ENCODE measurements around the gene CACFD1. TPM values are rescaled to one million over a fixed set of nuclear protein-coding genes. Genes with fewer than 3 reads are reported as not detected.

CACFD1 gene
- total and polyA plus RNA-seq, 7 donors: 6.7 to 44.6 (median 13.4) TPM

GRCh38 chr9:133509179-133510083, 49.7 kb downstream of the CACFD1 start:
- TF ChIP-seq EP300 (IDR thresholded peaks at IDR 0.05): no peak
- no peak for TF ChIP-seq POLR2AphosphoS5 (IDR thresholded peaks at IDR 0.05)
- no peak for TF ChIP-seq CTCF (IDR thresholded peaks at IDR 0.05)
- no peak for TF ChIP-seq POLR2A (IDR thresholded peaks at IDR 0.05)
- no peak for DNase-seq
- Histone ChIP-seq H3K36me3 (no peaks in the 10 kb centered on the region), H3K27ac (no peak overlapping the region), H3K9me3 (no peaks in the 10 kb centered on the region), H3K4me1 (peaks cover 0 to 14% (median 11%) of the 10 kb centered on the region in 4 donors), H3K4me3 (no peak overlapping the region), H3K27me3 (no peaks in the 10 kb centered on the region)
- 3 to 6% methylated on average over 26 of the region's 26 CpGs for WGBS, 2 donors
- intact Hi-C loops (cut with DNase I): no loop called here

- no peak for DNase-seq
- Histone ChIP-seq H3K36me3 (no peaks in the 10 kb centered on the region), H3K27me3 (peaks cover 0 to 12% (median 7%) of the 10 kb centered on the region in 3 donors), H3K4me1 (peaks cover 0 to 17% (median 13%) of the 10 kb centered on the region in 4 donors), H3K9me3 (no peaks in the 10 kb centered on the region), H3K27ac (no peak overlapping the region), H3K4me3 (no peak overlapping the region)
- TF ChIP-seq POLR2AphosphoS5 (IDR thresholded peaks at IDR 0.05) (no peak), POLR2A (IDR thresholded peaks at IDR 0.05) (no peak), EP300 (IDR thresholded peaks at IDR 0.05) (no peak), CTCF (IDR thresholded peaks at IDR 0.05) (no peak)
- WGBS, 2 donors: 88 to 90% methylated on average over 27 of the region's 27 CpGs
- intact Hi-C loops (cut with DNase I): no loop called here
Measured at GRCh38 chr9:133510926-133511505, 51.2 kb downstream of the CACFD1 start.

- TF ChIP-seq EP300 (IDR thresholded peaks at IDR 0.05) (no peak), CTCF (IDR thresholded peaks at IDR 0.05) (no peak), POLR2AphosphoS5 (IDR thresholded peaks at IDR 0.05) (no peak), POLR2A (IDR thresholded peaks at IDR 0.05) (no peak)
- Histone ChIP-seq H3K27me3 (peaks cover 0 to 12% (median 7%) of the 10 kb centered on the region in 3 donors), H3K27ac (no peak overlapping the region), H3K9me3 (no peaks in the 10 kb centered on the region), H3K4me1 (peaks cover 0 to 17% (median 13%) of the 10 kb centered on the region in 4 donors), H3K36me3 (no peaks in the 10 kb centered on the region), H3K4me3 (no peak overlapping the region)
- no peak for DNase-seq
- WGBS, 2 donors: 87 to 89% methylated on average over 10 of the region's 10 CpGs
- intact Hi-C loops (cut with DNase I): no loop called here
Measured at GRCh38 chr9:133511607-133512006, 51.8 kb downstream of the CACFD1 start.

GRCh38 chr9:133512253-133513213, 52.8 kb downstream of the CACFD1 start:
- Histone ChIP-seq H3K4me1 (peaks cover 0 to 17% (median 13%) of the 10 kb centered on the region in 4 donors), H3K9me3 (no peaks in the 10 kb centered on the region), H3K27ac (no peak overlapping the region), H3K36me3 (no peaks in the 10 kb centered on the region), H3K27me3 (peaks cover 0 to 12% (median 7%) of the 10 kb centered on the region in 3 donors), H3K4me3 (no peak overlapping the region)
- intact Hi-C loops (cut with DNase I): no loop called here
- 90 to 92% methylated on average over 19 of the region's 19 CpGs for WGBS, 2 donors
- DNase-seq: no peak
- TF ChIP-seq POLR2A (IDR thresholded peaks at IDR 0.05) (no peak), POLR2AphosphoS5 (IDR thresholded peaks at IDR 0.05) (no peak), CTCF (IDR thresholded peaks at IDR 0.05) (no peak), EP300 (IDR thresholded peaks at IDR 0.05) (no peak)

Data from sigmoid colon (tissue), 7 donors.